GM19372 (cell line): ENCODE measurements around the gene FGD4.
"Not testable (repeated sequence)": the region's sequence is repeated elsewhere in the genome, so short reads cannot be mapped to it uniquely, and the experiment has no call there.

Source experiments
- ATAC-seq: cut with Tn5 transposase; IDR thresholded peaks from one replicate; pipeline ENCODE4 v1.9.1; 2021; ENCODE audit warnings: mild to moderate bottlenecking, low read depth, moderate library complexity; ENCODE audit not compliant: unreplicated experiment

FGD4 gene

GRCh38 chr12:32548691-32549281 lies 149.4 kb downstream of the FGD4 start:
- no peak for ATAC-seq

- ATAC-seq = no peak
Observed at GRCh38 chr12:32549675-32550079, 150.3 kb downstream of the FGD4 start.

DNA sequence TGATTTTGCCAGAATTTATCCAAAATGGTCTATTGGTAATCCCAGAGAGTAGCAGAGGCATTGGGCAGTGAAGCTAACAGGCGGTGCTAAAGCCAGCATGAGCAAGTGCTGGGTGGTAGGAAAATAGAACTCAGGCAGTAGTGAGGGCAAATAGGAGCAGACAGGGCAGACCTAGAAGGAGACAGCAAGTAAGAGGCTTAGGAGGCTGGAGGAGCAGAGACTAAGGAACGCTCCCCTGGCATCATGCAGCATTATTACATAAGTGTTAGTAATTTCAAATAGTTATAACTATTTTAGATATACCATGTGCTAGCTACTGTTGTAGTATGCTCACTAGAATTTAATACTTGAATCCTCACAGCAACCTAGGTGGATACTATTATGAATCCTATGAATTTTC lies 151.7 kb downstream of the FGD4 start:
- ATAC-seq = no peak

- peak; percentile 95 for ATAC-seq
Observed at GRCh38 chr12:32558903-32559302, 159.5 kb downstream of the FGD4 start.

DNA sequence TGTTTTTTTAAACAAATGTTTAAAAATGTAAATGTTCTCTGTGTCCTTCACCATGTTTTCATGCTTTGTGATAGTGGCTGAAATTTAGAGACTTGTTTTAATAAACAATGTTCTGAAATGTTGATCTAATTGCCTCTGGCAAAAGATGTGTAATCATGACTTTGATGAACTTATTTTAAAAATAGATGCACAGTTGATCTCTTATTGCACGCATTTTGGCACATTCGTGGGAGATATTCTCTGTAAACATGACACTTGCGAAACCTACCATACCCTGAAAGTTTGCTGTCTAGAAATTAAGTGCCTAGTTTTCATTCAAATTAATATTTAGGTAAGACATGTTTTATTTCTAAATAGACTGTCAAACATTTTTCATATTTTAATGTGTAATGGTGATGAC lies 160.1 kb downstream of the FGD4 start:
- ATAC-seq = peak; percentile 13

DNA sequence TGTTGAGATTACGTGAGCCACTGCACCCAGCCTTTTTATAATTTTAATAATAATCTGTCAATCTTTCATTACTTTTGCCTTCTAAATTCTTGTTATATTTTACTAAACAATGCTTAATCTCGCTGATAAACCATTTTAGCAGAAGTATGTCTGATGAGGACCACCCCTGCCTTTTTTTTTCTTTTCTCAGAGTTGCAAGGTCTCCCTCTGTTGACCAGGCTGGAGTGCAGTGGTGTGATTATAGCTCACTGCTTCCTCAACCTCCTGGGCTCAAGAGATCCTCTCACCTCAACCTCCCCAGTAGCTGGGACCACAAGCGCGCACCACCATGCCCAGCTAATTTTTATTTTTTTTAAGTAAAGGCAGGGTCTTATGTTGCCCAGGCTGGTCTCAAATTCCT lies 161.2 kb downstream of the FGD4 start:
- no peak for ATAC-seq

GRCh38 chr12:32561931-32562341 lies 162.6 kb downstream of the FGD4 start:
- ATAC-seq = no peak

DNA sequence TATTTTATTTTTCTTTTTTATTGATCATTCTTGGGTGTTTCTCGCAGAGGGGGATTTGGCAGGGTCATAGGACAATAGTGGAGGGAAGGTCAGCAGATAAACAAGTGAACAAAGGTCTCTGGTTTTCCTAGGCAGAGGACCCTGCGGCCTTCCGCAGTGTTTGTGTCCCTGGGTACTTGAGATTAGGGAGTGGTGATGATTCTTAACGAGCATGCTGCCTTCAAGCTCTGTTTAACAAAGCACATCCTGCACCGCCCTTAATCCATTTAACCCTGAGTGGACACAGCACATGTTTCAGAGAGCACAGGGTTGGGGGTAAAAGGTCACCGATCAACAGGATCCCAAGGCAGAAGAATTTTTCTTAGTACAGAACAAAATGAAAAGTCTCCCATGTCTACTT lies 163.1 kb downstream of the FGD4 start:
- ATAC-seq = not testable (repeated sequence)

DNA sequence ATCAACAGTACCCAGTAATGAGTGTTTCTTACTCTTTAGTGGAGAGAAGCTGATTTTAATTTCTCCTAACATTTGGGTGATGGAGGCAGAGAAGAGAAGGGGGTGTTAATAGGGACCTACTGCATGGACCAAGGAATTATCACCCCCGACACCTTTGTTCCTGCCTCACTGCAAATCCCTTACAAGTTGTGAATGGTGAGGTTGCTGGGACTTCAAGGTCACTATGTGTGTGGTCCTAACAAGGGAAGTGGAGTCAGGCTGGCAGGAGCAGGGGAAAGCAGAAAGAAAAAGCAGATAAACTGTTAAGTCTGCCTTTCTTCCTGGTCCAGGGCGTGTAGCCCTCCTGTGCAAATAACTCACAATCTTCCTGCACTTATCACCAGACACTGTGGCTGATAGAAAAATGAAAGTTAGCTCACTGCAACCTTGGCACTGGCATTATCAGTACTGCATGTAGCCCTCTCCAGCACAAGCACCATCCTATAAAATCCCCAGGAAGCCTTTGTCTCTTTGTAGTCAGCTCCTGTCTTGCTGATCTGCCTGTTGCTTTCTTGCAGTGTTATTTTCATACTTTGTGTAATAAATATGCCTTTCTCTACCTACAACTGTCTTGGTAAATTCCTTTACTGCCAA lies 167.4 kb downstream of the FGD4 start:
- no peak for ATAC-seq

DNA sequence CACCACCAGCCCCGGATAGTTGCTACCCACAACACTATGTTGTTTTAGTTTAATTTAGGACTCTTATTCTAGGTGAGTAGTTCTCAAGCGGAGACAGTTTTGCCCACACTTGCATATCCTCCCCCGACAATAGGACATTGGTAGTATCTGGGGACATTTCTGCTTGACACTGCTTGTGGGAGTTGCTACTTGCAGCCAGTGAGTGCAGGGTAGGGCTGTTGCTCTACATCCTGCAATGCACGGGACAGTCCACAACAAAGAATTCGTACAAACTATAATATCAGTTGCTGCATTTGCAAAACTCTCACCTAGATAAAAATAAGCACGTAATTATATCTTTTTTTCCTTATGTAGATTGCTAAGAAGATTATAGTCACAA lies 167.9 kb downstream of the FGD4 start:
- no peak for ATAC-seq

DNA sequence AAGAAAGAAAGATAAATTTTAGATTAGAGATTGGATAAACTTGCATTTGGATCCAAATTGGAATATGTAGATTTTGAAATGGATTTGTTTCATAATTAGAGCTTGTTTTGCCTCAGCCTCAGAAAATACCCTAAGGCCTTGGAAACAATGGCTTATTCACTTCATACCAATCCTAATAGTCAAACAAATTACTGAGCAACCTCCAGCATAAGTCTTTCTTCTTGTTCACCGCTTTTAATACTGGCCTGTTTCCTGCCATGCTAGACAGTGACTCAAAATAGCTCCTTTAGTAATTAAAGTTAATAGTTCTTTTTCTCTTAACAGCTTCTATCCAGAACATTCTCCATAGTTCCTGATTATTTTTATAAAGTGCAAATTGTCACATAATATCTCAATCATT lies 168.9 kb downstream of the FGD4 start:
- ATAC-seq = no peak

DNA sequence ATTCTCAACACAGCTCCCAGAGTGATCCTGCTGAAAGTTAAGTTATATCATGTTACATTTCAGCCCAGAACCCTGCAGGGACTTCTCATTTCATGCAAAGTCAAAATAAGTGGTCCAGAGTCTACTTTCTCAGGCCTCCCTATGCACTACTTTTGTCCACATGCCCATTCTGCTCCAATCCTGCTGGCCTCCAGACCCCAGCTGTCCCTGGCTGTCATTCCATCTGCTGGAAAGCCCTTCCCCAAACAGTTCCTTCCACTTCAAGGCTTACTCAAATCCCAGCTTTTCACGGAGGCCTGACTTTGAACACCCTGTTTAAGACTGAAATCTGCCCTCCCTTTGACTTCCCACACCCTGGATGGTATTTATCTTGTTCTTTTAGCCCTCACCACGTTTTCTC lies 169.9 kb downstream of the FGD4 start:
- no peak for ATAC-seq

- ATAC-seq = no peak
Observed at GRCh38 chr12:32574585-32574984, 175.2 kb downstream of the FGD4 start.

DNA sequence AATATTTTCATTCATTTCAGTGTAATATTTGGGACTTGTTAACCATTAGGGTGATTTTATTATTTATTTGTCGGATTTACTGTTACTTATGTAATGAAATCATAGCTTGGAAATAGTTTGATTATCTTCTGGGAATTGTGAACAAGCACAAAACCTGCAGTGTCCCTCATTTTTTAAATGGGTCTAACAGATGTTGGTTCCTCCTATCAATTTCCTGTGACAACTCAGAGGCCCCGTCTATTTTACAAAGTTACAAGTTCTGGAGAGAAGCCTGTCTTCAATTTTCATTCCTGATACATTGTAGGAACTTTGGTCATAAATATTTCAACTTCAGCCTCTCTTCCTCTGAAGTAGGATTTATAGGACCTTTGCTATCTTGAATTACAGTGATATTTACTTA lies 178.0 kb downstream of the FGD4 start:
- ATAC-seq = no peak

DNA sequence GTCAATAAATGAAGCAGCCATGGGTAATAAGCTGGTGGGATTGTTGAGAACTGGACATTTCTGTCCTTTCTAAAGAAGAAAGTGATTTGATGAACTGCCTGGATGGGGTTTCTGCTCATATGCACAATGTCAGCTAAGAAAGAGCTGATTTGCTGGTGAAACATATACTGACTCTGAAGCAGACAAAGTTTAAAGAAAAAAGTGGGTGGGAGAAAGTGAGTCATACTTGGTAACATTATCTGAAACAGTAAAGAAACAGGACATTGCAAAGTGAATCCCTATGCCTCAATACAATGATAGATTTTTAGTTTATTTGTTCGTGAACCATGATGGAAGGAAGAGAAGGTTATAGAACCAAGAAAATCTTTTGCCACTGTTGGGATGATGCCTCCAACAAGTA lies 184.2 kb downstream of the FGD4 start:
- ATAC-seq = no peak

- no peak for ATAC-seq
Observed at GRCh38 chr12:32585680-32586079, 186.3 kb downstream of the FGD4 start.

- ATAC-seq = no peak
Observed at GRCh38 chr12:32586390-32586789, 187.0 kb downstream of the FGD4 start.

DNA sequence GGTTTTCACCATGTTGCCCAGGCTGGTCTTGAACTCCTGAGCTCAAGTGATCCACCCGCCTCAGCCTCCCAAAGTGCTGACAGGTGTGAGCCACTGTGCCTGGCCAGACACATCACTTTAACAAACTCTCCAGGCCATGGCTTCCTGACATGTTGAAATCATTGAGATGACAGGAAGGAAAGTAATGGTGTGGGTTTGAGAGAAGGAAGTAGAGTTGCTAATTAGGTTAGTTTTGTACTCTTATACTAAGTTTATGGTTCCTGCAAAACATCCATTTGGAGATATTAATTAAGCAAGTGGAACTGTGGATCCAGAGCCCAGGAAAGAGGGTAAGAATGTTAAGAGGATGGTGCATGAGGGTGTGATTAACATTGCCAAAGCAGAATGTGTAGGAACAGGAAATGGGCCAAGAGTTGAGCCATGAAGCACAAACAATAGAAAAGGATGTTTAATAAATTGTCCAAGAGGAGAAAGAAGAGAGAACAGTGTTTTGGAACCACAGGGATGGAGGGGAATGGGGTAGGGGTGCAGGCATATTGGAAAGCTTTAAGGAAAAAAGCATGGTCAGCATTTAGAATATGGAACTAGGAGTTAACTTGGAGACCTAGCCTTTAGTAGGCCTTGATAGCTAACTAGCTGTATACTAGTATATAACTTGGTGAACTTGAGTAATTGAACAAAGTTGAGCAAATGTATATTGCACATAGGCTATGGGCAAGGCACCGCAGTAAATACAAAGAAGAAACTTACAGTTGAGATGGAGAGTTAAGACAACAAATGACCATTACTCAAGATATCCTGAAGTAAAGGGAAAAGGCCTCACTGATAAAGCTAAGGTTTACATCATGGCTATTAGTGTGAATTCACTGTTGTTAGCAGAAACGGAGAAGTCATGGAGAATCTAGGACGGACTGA lies 188.5 kb downstream of the FGD4 start:
- ATAC-seq = no peak

GRCh38 chr12:32588604-32589003 lies 189.2 kb downstream of the FGD4 start:
- ATAC-seq = no peak

DNA sequence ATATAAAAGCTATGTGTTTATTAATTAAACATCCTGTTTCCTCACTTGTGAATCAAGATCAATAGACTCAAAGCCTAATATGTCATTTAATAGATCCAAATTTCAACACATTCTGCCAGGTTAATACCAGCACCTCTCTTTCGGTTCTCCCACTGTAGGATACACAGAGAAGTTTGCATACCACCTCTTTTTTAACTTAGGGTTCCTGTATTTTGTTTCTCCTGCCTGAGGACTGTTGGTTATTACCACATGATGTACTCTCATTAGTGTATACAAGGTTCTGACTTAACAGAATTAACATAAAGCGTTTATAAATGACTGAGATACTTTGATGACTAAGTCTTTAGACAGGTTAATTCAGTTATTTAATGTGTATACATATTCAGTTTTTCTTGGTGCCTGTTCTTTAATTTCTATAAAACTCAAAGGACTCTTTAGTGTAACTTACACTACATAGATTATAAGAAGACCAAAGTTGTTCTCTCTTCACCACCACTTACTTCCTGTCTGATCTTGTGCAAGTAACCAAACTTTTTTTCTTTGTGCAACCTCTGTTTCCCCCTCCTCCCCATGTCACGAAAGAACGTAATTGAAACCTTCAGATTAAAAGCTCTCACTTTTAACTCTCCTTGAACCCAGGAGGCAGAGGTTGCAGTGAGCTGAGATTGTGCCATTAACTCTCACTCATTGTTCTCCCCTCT lies 190.0 kb downstream of the FGD4 start:
- ATAC-seq = no peak

DNA sequence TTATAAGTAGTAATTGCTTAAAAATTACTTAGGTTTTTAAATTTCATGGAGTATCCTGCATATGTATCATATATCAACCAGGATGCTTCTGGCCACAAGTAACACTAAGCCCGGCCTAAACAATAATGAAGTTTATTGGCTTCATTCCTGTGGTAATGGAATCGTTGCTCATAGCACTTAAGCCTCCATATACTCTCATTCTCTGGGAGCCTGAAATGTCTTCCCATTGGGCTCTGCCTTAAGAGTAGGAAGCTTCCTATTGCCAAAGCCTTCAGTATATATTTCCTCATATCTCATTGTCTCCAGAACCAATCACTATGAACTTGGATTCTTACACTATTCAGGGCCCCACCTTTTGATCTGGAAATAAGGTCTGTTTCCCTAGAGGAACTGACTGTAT lies 195.9 kb downstream of the FGD4 start:
- ATAC-seq = no peak
